Measurements from ENCODE around the gene PDE1C.

DNA sequence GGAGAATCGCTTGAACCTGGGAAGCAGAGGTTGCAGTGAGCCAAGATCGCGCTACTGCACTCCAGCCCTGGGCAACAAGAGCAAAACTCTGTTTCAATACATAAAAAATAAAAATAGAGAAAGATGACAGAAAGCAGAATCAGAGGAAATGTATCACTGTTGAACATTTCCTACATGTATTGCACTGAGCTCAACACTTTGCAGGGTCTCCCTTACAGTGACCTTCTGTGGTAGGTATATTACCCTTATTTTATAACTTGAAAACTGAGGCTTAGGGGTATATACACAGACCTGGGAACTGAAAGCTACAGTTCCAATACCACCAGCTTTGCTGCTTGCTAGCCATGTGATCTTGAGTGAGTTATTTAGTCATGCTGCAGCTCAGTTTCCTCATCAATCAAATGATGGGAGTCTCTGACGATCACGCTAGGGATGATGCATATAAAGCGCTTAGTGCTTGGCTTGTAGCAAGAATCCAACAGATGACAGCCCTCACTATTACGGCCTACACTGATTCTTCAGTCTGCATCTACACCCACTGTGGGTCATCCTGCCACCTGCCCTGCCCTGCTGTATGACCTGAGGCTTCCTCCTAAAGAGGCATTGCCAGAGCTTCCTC is 99.0 kb downstream of the PDE1C start:
- TF ChIP-seq, protein P1, sequence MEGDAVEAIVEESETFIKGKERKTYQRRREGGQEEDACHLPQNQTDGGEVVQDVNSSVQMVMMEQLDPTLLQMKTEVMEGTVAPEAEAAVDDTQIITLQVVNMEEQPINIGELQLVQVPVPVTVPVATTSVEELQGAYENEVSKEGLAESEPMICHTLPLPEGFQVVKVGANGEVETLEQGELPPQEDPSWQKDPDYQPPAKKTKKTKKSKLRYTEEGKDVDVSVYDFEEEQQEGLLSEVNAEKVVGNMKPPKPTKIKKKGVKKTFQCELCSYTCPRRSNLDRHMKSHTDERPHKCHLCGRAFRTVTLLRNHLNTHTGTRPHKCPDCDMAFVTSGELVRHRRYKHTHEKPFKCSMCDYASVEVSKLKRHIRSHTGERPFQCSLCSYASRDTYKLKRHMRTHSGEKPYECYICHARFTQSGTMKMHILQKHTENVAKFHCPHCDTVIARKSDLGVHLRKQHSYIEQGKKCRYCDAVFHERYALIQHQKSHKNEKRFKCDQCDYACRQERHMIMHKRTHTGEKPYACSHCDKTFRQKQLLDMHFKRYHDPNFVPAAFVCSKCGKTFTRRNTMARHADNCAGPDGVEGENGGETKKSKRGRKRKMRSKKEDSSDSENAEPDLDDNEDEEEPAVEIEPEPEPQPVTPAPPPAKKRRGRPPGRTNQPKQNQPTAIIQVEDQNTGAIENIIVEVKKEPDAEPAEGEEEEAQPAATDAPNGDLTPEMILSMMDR (conservative IDR thresholded peaks at IDR 0.05; ENCODE audit: low read length) = no peak
- TF ChIP-seq EZH2phosphoT487 (IDR thresholded peaks at IDR 0.05; ENCODE audit: borderline replicate concordance) = no peak
